Measurements from ENCODE around the gene LEF1.

- TF ChIP-seq CTCF (IDR thresholded peaks at IDR 0.05), result no peak
- no peak for TF ChIP-seq REST (IDR thresholded peaks at IDR 0.05; ENCODE audit: insufficient read depth in 1 of 2, low read depth in 2 of 2, low read length in 1 of 2)
- no peak for TF ChIP-seq SIN3A (IDR thresholded peaks at IDR 0.05; ENCODE audit: borderline replicate concordance, insufficient read depth, low read depth, low read length)
Measured at GRCh38 chr4:108103099-108103862, 65.5 kb downstream of the LEF1 start.
